Astrocyte (in vitro differentiated cells and primary cell): ENCODE measurements around the gene RHO.

Experiments used
- EZH2 ChIP-seq: IDR thresholded peaks from 2 replicates; pipeline ENCODE4 v1.6.1; 2012; ENCODE audit warnings: mild to moderate bottlenecking, low read length, inconsistent platforms; ENCODE audit not compliant: insufficient read depth
- TF ChIP-seq, protein P1 (sequence below): IDR thresholded peaks from 2 replicates; pipeline ENCODE4 v1.5.1; 2011; ENCODE audit warnings: low read depth, mild to moderate bottlenecking, inconsistent platforms, low read length, moderate library complexity; ENCODE audit not compliant: insufficient read depth

DNA sequence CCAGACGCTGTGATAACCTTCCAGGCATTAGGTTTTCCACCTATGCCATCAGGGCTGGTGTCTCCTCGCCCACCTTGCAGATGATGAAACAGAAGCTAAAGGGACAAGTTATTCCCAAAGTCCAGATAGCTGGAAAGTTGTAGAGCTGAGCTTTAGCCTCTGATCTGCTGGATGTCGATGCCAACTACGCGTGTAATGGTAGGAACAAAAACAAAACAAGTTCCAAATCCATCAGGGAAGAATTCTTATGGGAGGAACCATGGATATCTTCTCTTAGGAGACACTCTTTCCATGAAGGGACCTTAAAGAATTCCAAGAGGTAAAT is 28.1 kb upstream of the RHO start:
- TF ChIP-seq, protein P1, sequence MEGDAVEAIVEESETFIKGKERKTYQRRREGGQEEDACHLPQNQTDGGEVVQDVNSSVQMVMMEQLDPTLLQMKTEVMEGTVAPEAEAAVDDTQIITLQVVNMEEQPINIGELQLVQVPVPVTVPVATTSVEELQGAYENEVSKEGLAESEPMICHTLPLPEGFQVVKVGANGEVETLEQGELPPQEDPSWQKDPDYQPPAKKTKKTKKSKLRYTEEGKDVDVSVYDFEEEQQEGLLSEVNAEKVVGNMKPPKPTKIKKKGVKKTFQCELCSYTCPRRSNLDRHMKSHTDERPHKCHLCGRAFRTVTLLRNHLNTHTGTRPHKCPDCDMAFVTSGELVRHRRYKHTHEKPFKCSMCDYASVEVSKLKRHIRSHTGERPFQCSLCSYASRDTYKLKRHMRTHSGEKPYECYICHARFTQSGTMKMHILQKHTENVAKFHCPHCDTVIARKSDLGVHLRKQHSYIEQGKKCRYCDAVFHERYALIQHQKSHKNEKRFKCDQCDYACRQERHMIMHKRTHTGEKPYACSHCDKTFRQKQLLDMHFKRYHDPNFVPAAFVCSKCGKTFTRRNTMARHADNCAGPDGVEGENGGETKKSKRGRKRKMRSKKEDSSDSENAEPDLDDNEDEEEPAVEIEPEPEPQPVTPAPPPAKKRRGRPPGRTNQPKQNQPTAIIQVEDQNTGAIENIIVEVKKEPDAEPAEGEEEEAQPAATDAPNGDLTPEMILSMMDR, result no peak
- no peak for TF ChIP-seq EZH2
